Breast epithelium (tissue), 3 donors: Measurements from ENCODE around the gene TBC1D9B.

Experiments
- CTCF ChIP-seq, 3 donors: fragments of 450-650 bp; IDR thresholded peaks; one replicate each; pipeline ENCODE4 v1.5.1; 2016 to 2017; ENCODE audit warnings: antibody characterized with exemption in 3 of 3, mild to moderate bottlenecking in 3 of 3, moderate library complexity in 3 of 3
- POLR2A ChIP-seq: fragments of 450-650 bp; IDR thresholded peaks from one replicate; pipeline ENCODE4 v1.6.1; 2016; ENCODE audit warnings: antibody characterized with exemption, mild to moderate bottlenecking, moderate library complexity
- POLR2AphosphoS5 ChIP-seq, 3 donors: sonication (generic); formaldehyde crosslinking; IDR thresholded peaks; one replicate each; pipeline ENCODE4 v1.6.1; 2017; ENCODE audit warnings: antibody characterized with exemption in 3 of 3

DNA sequence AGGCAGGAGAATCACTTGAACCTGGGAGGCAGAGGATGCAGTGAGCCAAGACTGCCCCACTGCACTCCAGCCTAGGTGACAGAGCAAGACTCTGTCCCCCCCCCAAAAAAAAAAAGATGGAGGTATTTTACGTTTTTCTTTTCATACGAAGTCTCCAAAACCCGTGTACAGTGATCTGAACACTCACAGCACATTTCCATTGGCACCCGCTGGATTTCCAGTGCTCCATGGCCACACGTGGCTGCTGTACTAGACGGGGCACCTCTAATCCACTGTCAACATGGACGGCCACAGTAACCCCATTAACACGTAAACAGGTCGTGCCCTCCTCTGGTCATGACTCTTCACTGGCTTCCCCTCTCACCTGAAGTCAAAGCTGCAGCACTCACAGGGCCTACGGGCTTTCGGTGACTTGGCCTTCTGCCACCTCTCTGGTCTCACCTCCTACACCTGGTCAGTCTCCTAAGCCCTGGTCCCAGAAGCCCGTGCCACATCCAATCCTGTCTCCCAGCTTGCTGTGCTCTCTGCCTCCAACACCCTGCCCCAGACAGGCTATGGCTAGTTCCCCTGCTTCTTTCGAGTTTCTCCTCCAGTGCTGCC is 22.1 kb downstream of the TBC1D9B start:
- TF ChIP-seq CTCF (IDR thresholded peaks at IDR 0.05) (no peak), POLR2A (no peak), POLR2AphosphoS5 (IDR thresholded peaks at IDR 0.05) (no peak)
